ENCODE measurements around the gene MRPS7.

- TF ChIP-seq YY1 (IDR thresholded peaks at IDR 0.05; ENCODE audit: insufficient read depth, insufficient read length): no peak
- no peak for TF ChIP-seq SUZ12 (IDR thresholded peaks at IDR 0.05; ENCODE audit: extremely low read depth, insufficient read depth, insufficient read length)
- no peak for TF ChIP-seq ZNF274 (IDR thresholded peaks at IDR 0.05; ENCODE audit: low read depth, low read length)
Measured at GRCh38 chr17:75239214-75239613, 22.5 kb upstream of the MRPS7 start.

Measured in NT2/D1 (cell line).